ENCODE measurements around the gene PNCK. TPM values are rescaled to one million over a fixed set of nuclear protein-coding genes. Genes with fewer than 3 reads are reported as not detected.

PNCK gene
- total RNA-seq, 2 experiments from 2014 or later, result 0.30 to 0.71 TPM

GRCh38 chrX:153648358-153649177 is 25.0 kb downstream of the PNCK start:
- intact Hi-C loops (cut with DNase I, micrococcal nuclease), result loop anchor here (1.0 to 5.0 kb wide), 5 partner anchors 41 to 706 kb away; no protein-coding TSS in a partner anchor
- H3K4me3 Mint-ChIP-seq, result no peak overlapping the region
- no peaks in the 10 kb centered on the region for H3K36me3 Mint-ChIP-seq (ENCODE audit: low read depth)
- H3K4me1 Mint-ChIP-seq, result peaks cover under 1% of the 10 kb centered on the region
- H3K9me3 Mint-ChIP-seq (ENCODE audit: low read depth), result no peaks in the 10 kb centered on the region
- POLR2A ChIA-PET, result no interaction called here
- no peak overlapping the region for H3K27ac Mint-ChIP-seq
- no peak for ATAC-seq
- H3K27me3 Mint-ChIP-seq, result peaks cover 20% of the 10 kb centered on the region
- DNase-seq, result no peak
- CTCF ChIA-PET, result interaction anchor here (0.6 to 3.4 kb wide), 5 partner anchors 19 to 707 kb away, joined by 3 to 12 read pairs (median 3); no protein-coding TSS in a partner anchor

- H3K4me1 Mint-ChIP-seq, result peaks cover 6% of the 10 kb centered on the region
- no peak for ATAC-seq
- CTCF ChIA-PET, result interaction anchor here (1.0 to 3.4 kb wide), 4 partner anchors 10 to 108 kb away, joined by 4 to 12 read pairs (median 4); no protein-coding TSS in a partner anchor
Measured at GRCh38 chrX:153647461-153648357, 25.9 kb downstream of the PNCK start.

GRCh38 chrX:153646620-153647373 is 26.8 kb downstream of the PNCK start, which contains the start of gene DUSP9:
DUSP9 (plus strand) TSS chrX:153647203; CDS start chrX:153647954, 751 bp downstream.
- intact Hi-C loops (cut with DNase I, micrococcal nuclease), result loop anchor here (2.0 to 5.0 kb wide), 4 partner anchors 36 to 704 kb away; no protein-coding TSS in a partner anchor
- ChIA-PET POLR2A (interaction anchor here (0.6 kb wide), 1 partner anchor 37 kb away, joined by 3 read pairs; no protein-coding TSS in a partner anchor), CTCF (interaction anchor here (0.7 to 3.4 kb wide), 9 partner anchors 9 to 199 kb away, joined by 3 to 12 read pairs (median 4); no protein-coding TSS in a partner anchor)
- ATAC-seq (no peak), DNase-seq (no peak)
- H3K4me3 Mint-ChIP-seq, result no peak within 1 kb of the TSS
- peaks cover 8% of the 10 kb centered on the region for H3K4me1 Mint-ChIP-seq
- H3K9me3 Mint-ChIP-seq (ENCODE audit: low read depth), result no peaks in the 10 kb centered on the region
- H3K27me3 Mint-ChIP-seq, result peaks cover 29% of the 10 kb centered on the region
- no peak within 1 kb of the TSS for H3K27ac Mint-ChIP-seq
- no peaks in the 10 kb centered on the region for H3K36me3 Mint-ChIP-seq (ENCODE audit: low read depth)

More at GRCh38 chrX:153647461-153648357, 25.9 kb downstream of the PNCK start:
- no peak for DNase-seq
- Mint-ChIP-seq H3K27me3 (peaks cover 27% of the 10 kb centered on the region), H3K27ac (no peak overlapping the region), H3K36me3 (ENCODE audit: low read depth) (no peaks in the 10 kb centered on the region), H3K9me3 (ENCODE audit: low read depth) (no peaks in the 10 kb centered on the region), H3K4me3 (no peak overlapping the region)
- intact Hi-C loops (cut with DNase I, micrococcal nuclease), result loop anchor here (2.0 to 5.0 kb wide), 4 partner anchors 37 to 705 kb away; no protein-coding TSS in a partner anchor
- POLR2A ChIA-PET, result no interaction called here

GRCh38 chrX:153645921-153646488 is 27.6 kb downstream of the PNCK start:
- CTCF ChIA-PET, result interaction anchor here (1.2 to 1.7 kb wide), 6 partner anchors 10 to 91 kb away, joined by 3 to 7 read pairs (median 4); no protein-coding TSS in a partner anchor
- peaks cover 12% of the 10 kb centered on the region for H3K4me1 Mint-ChIP-seq
- DNase-seq, result no peak
- no peaks in the 10 kb centered on the region for H3K9me3 Mint-ChIP-seq (ENCODE audit: low read depth)
- intact Hi-C loops (cut with DNase I, micrococcal nuclease), result loop anchor here (2.0 to 5.0 kb wide), 4 partner anchors 35 to 704 kb away; no protein-coding TSS in a partner anchor
- H3K4me3 Mint-ChIP-seq, result no peak overlapping the region
- ATAC-seq, result no peak
- H3K27me3 Mint-ChIP-seq, result peaks cover 33% of the 10 kb centered on the region
- POLR2A ChIA-PET, result no interaction called here
- H3K27ac Mint-ChIP-seq, result no peak overlapping the region
- no peaks in the 10 kb centered on the region for H3K36me3 Mint-ChIP-seq (ENCODE audit: low read depth)

- H3K27me3 Mint-ChIP-seq, result peaks cover 35% of the 10 kb centered on the region
- H3K4me1 Mint-ChIP-seq, result peaks cover 12% of the 10 kb centered on the region
- no peak overlapping the region for H3K27ac Mint-ChIP-seq
- POLR2A ChIA-PET, result no interaction called here
- ATAC-seq (no peak), DNase-seq (no peak)
- intact Hi-C loops (cut with DNase I, micrococcal nuclease), result loop anchor here (5.0 kb wide), 3 partner anchors 38 to 703 kb away; no protein-coding TSS in a partner anchor
- CTCF ChIA-PET, result interaction anchor here (0.8 to 1.7 kb wide), 6 partner anchors 14 to 81 kb away, joined by 3 to 12 read pairs (median 4); partner anchors contain the start of gene CCNQ
- H3K4me3 Mint-ChIP-seq, result no peak overlapping the region
- no peaks in the 10 kb centered on the region for H3K36me3 Mint-ChIP-seq (ENCODE audit: low read depth)
- H3K9me3 Mint-ChIP-seq (ENCODE audit: low read depth), result no peaks in the 10 kb centered on the region
Measured at GRCh38 chrX:153645151-153645550, 28.5 kb downstream of the PNCK start.

- ChIA-PET POLR2A (interaction anchor here (0.7 kb wide), 1 partner anchor 60 kb away, joined by 3 read pairs; no protein-coding TSS in a partner anchor), CTCF (interaction anchor here (0.8 to 1.7 kb wide), 6 partner anchors 13 to 80 kb away, joined by 3 to 12 read pairs (median 4); partner anchors contain the start of gene CCNQ)
- no peak for DNase-seq
- H3K27me3 Mint-ChIP-seq, result peaks cover 35% of the 10 kb centered on the region
- no peak overlapping the region for H3K27ac Mint-ChIP-seq
- H3K36me3 Mint-ChIP-seq (ENCODE audit: low read depth), result no peaks in the 10 kb centered on the region
- peaks cover 12% of the 10 kb centered on the region for H3K4me1 Mint-ChIP-seq
- no peaks in the 10 kb centered on the region for H3K9me3 Mint-ChIP-seq (ENCODE audit: low read depth)
- no peak for ATAC-seq
- no peak overlapping the region for H3K4me3 Mint-ChIP-seq
- intact Hi-C loops (cut with DNase I, micrococcal nuclease), result loop anchor here (5.0 kb wide), 3 partner anchors 37 to 702 kb away; no protein-coding TSS in a partner anchor
Measured at GRCh38 chrX:153644356-153645125, 29.1 kb downstream of the PNCK start.

GRCh38 chrX:153643431-153644351 is 29.9 kb downstream of the PNCK start:
- DNase-seq (no peak), ATAC-seq (no peak)
- intact Hi-C loops (cut with DNase I, micrococcal nuclease), result no loop called here
- Mint-ChIP-seq H3K4me3 (no peak overlapping the region), H3K4me1 (peaks cover 12% of the 10 kb centered on the region), H3K27me3 (peaks cover 33% of the 10 kb centered on the region), H3K36me3 (ENCODE audit: low read depth) (no peaks in the 10 kb centered on the region), H3K9me3 (ENCODE audit: low read depth) (no peaks in the 10 kb centered on the region), H3K27ac (no peak overlapping the region)
- ChIA-PET POLR2A (no interaction called here), CTCF (interaction anchor here (1.0 to 1.5 kb wide), 3 partner anchors 13 to 36 kb away, joined by 3 to 12 read pairs (median 4); no protein-coding TSS in a partner anchor)

- CTCF ChIA-PET, result interaction anchor here (1.1 kb wide), 1 partner anchor 13 kb away, joined by 3 read pairs; no protein-coding TSS in a partner anchor
Measured at GRCh38 chrX:153642655-153643430, 30.8 kb downstream of the PNCK start.

More at GRCh38 chrX:153642655-153643430, 30.8 kb downstream of the PNCK start:
- H3K27ac Mint-ChIP-seq, result no peak overlapping the region
- intact Hi-C loops (cut with DNase I, micrococcal nuclease), result no loop called here
- DNase-seq, result no peak
- no peaks in the 10 kb centered on the region for H3K36me3 Mint-ChIP-seq (ENCODE audit: low read depth)
- peaks cover 12% of the 10 kb centered on the region for H3K4me1 Mint-ChIP-seq
- no peaks in the 10 kb centered on the region for H3K9me3 Mint-ChIP-seq (ENCODE audit: low read depth)
- POLR2A ChIA-PET, result no interaction called here
- ATAC-seq, result no peak
- peaks cover 30% of the 10 kb centered on the region for H3K27me3 Mint-ChIP-seq
- peak overlapping the region; percentile 35 for H3K4me3 Mint-ChIP-seq

Data from activated CD4-positive, alpha-beta T cell treated with anti-CD3 and anti-CD28 coated beads for 36 hours (primary cell).